NCI-H2227 (cell line): ENCODE measurements around the gene XCR1.

Experiments
- DNase-seq: peaks from one replicate; lab custom pipeline; 2025; ENCODE audit not compliant: unreplicated experiment; lab: John Stamatoyannopoulos, UW

XCR1 gene

DNA sequence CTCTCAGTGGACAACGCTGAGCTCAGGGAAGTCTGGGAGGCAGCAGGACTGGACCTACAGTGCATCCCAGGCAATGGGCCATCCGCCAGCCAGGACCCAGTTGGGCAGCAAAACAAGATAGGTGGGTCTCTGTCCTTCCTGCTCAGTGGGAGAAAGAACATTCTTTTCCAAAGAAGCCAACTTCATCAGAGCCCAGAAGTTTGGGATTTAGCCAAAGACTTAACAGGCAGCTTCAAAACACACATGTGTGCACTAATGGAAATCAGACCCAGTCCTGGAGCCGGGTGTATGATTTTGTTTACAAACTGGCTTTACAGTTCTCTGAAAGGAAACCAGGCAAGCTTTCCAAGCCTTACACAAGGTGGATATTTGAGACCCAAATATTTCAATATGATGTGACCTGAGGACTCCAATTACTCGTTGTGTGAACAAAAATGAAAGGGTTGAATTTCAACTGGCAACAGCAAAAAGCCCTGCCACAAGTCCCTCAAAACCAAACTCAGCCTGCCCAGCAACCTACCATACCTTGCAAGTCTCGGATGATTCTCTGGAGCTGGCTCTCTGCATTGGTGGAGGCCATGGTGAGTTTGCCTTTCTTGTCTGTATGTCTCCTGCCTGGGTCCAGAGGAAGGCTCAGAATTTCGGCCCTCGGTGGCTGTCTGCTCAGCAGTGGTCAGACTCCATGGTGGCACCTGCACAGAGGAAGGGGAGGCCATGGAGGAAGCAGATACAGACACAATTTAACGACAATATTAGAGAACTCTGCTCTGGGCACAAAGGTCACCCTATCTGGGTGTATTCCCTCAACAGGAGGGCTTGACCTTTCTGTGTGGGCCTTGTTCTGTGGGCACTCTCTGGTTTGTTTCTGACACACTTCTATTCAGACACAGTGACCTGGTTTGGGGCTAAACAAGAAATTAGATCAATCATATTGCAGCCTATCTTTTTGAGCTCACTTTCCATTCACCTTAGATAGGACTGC, 42.7 kb downstream of the XCR1 start:
- no peak for DNase-seq

DNA sequence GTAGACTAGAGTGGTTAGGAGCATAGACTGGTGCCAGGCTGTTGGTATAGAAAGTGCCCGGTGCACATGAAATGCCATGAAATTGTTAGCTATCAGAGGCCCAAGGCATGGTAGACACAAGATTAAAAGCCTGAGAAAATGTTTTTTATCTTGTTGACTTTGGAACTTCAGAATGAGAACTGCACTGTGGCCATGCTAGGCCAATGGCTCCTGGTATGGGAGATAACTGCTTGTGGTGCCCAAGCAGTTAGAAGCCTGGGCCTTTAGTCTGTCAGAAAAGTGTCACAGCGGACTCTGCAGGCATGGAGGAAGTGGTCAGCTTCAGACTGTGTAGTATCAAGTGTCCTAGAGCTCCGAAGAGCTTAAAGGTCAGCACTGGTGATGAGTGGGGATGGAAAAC, 43.5 kb downstream of the XCR1 start:
- no peak for DNase-seq

GRCh38 chr3:45981346-45982074, 45.8 kb downstream of the XCR1 start:
- no peak for DNase-seq

GRCh38 chr3:45980819-45981218, 46.5 kb downstream of the XCR1 start:
- no peak for DNase-seq

DNA sequence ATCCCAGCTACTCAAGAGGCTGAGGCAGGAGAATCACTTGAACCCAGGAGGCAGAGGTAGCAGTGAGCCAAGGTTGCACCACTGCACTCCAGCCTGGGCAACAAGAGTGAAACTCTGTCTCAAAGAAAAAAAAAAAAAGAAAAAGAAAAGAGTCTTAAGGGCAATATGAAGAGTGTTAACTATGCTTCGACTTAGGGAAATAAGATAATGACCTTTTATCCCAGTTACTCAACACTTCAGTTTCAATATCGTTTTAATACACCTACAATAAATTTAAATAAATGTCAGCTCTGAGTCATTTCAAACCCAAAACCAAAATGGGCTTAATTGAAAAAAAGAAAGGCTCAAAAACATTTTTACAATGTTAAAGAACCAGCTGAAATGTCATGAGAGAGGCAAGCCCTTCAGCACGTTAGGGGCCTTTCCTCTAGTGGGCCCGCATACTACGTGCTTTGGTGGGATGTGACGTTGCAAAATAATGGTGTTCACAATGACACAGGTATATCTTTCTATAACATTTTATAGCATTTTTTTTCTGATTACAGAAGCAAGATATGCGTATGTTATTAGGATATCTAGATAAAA, 47.0 kb downstream of the XCR1 start:
- DNase-seq: no peak

DNA sequence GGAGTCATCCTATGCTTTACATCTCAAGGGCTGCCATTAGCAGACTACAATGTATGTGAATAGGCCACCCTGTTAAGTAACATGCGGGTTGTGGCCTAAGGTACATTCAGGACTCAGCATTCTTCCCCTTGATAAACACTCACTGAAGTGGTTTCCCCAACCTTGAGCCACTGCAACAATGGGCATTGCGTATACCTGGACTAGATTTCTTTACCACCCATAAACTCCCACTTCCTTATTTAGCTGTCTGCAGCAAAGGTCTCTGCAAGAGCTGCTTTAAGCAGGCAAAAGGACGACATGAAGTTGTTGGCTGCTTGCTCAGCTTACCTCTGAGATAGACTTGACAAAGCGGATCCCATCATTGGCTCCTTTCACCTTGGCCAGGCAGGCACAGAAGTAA, 47.9 kb downstream of the XCR1 start:
- no peak for DNase-seq

DNA sequence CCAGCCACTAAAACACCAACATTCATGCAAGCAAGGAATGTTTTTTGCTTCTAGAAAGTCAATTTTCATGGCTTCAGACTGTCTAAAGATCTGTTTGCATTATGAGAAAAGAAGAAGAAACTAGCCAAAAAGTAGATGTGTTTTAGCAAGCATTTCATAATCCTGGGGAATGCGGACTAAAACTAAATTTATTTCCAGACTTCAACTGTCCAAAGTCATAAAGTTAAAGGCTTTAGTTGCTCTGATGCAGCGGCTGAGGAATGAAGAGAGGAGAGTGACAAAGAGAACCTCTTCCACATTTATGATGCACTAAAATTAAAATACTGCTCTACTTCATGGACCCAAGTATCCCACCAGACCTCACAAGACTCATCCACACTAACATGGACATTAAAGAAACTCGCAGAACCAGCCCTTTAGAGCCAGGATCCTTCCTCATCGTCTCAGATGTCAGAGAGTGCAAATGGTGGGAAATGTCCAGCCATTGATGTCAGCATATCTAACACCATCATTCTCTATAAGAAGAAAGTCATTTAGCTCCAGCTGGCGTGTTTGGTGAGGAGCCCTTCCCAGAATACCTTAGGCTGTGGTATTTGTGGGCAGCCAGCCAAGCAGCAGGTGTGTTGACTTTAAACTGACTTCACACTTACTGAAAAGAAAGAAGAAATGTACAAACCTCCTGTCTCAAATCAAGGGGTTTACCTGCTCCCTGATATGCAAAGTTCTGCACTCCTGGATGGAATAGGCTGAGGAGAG, 49.1 kb downstream of the XCR1 start:
- no peak for DNase-seq

GRCh38 chr3:45976191-45977091, 50.8 kb downstream of the XCR1 start:
- DNase-seq: no peak

DNA sequence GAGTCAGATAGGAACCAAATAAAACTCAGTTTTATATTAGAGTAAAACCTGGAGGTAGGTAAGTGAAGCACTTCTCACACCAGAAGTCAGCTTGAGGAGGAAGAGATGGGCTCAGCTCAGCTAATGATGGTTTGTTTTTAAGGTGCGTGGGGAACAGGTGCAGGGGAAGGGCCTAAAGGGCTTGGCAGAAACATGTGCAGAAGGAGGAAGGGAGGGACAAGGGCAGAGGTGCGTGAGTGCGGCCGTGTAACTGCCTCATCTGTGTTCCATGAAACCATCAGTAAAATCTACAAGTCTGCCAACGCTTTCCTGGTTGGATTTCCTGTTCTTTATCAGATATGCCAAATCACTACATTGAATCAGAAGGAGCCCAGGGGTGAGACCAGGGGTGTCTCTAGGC, 51.6 kb downstream of the XCR1 start:
- no peak for DNase-seq

DNA sequence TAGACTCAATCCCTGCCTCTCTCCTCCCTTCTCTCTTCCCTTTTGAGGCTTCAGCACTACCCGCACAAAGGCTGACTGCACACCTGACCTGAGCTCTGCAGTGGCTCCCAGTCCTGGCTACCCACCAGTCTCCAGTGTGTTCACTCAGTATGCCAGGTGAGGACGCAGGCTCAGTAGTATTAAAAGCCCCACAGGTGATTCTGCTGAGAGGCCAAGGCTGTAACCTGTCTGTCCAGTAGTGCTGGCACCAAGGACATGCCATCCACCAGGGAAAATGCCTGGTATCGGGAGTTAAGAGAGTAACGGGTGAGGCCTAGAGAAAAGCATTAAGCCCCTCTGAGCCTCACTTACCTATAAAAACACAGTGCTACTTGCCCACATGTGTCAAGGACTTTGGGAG, 52.6 kb downstream of the XCR1 start:
- no peak for DNase-seq

- DNase-seq: no peak
Observed at GRCh38 chr3:45972534-45973402, 54.5 kb downstream of the XCR1 start.

- no peak for DNase-seq
Observed at GRCh38 chr3:45969953-45970352, 57.3 kb downstream of the XCR1 start.

- DNase-seq: no peak
Observed at GRCh38 chr3:45969116-45969515, 58.2 kb downstream of the XCR1 start.

DNA sequence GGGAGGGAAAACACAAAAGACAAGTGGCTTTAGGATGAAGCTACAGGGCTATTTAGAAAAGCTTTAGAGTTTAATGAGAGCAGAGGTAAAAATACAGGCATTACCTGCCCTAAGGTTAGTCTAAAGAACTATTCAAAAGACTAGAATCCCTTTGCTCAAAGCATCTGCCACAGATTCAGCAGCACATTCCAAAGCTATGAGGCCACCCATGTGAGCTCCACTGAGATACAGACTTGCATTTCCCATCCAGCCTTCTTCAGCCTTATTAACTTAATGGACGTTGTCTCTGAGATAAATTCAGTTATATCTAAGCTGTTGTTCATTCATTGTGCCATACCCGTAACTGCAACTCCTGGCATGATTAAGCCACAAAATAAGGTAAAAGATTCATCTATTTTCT, 58.6 kb downstream of the XCR1 start:
- DNase-seq: no peak

DNA sequence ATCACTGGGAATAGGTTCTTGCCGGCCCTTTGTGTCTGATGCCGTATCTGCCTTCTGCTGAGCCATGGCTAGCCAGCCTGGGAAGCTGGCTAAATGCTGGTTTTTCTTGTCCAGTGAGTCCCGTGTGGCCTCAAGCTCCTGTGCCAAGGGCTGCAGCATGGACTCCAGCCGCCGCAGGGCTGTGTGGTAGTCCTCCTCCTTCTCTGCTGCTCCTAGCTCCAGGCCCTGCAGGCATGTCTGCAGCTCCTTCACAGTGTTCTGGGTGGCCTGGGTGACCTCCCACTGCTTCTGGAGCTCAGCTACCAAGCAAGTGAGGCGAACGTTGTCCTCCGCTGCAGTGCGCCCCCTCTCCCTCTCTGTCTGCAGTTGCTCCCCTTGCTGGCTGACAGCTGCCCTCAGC, 59.1 kb downstream of the XCR1 start:
- no peak for DNase-seq

- no peak for DNase-seq
Observed at GRCh38 chr3:45967724-45968123, 59.6 kb downstream of the XCR1 start.
